ENCODE results near the gene RBM10. TPM values are rescaled to one million over a fixed set of nuclear protein-coding genes. Genes with fewer than 3 reads are reported as not detected.

Gene RBM10
- total RNA-seq, 1 experiment from 2014 or later = 56.9 TPM

DNA sequence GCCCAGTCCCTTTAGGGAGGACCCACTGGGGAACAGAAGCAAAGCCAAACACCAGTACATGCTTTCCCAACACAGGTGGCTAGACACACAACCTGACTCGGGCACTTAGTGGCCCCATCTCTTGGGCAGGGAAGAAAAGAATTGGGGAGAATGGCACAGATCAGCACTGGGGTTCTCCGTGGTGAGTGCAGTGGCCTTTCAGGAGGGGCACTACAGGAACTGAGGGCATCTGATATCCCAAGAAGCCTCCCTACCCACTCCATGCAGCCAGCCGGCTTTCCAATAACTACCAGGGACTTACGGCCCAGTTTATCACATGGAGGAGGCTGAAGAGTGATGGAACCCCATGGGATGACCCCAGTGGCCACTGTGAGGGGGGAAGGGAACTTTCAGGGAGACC, 43.8 kb upstream of the RBM10 start:
- Histone ChIP-seq H3K36me3 (ENCODE audit: control insufficient read depth in 1 of 2, insufficient read depth in 2 of 2, low read length in 2 of 2) (no peaks in the 10 kb centered on the region), H3K4me3 (replicated peaks in 1 of 2; ENCODE audit: low read depth in 1 of 2, low read length in 2 of 2) (no peak overlapping the region), H3K27me3 (ENCODE audit: insufficient read depth, low read length) (no peaks in the 10 kb centered on the region), H3K4me2 (ENCODE audit: low read length) (no peak overlapping the region), H3K9me3 (ENCODE audit: control insufficient read depth in 1 of 2, insufficient read depth in 1 of 2, low read depth in 1 of 2, low read length in 2 of 2) (no peaks in the 10 kb centered on the region), H3K27ac (ENCODE audit: low read depth, low read length) (no peak overlapping the region), H4K20me1 (ENCODE audit: insufficient read depth) (no peaks in the 10 kb centered on the region), H2AFZ (ENCODE audit: low read depth, low read length, poor library complexity, severe bottlenecking) (no peak overlapping the region), H3K79me2 (ENCODE audit: insufficient read depth, low read length) (no peaks in the 10 kb centered on the region), H3K4me1 (ENCODE audit: control insufficient read depth in 1 of 2, insufficient read depth in 2 of 2, low read length in 2 of 2) (no peaks in the 10 kb centered on the region), H3K9ac (ENCODE audit: low read length) (no peak overlapping the region), H3K9me2 (ENCODE audit: insufficient read depth) (no peaks in the 10 kb centered on the region)
- no peak for TF ChIP-seq POLR2AphosphoS5 (IDR thresholded peaks at IDR 0.05; ENCODE audit: low read depth, low read length)
- TF ChIP-seq, protein P1, sequence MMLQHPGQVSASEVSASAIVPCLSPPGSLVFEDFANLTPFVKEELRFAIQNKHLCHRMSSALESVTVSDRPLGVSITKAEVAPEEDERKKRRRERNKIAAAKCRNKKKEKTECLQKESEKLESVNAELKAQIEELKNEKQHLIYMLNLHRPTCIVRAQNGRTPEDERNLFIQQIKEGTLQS (IDR thresholded peaks at IDR 0.05) = no peak
- TF ChIP-seq CBX3 (IDR thresholded peaks at IDR 0.05; ENCODE audit: low read depth) = no peak
- no peak for TF ChIP-seq SRF (IDR thresholded peaks at IDR 0.05; ENCODE audit: low read depth)
- TF ChIP-seq EZH2 (IDR thresholded peaks at IDR 0.05) = no peak
- no peak for TF ChIP-seq ELF1 (IDR thresholded peaks at IDR 0.05; ENCODE audit: borderline replicate concordance, low read depth)
- no peak for TF ChIP-seq POLR2A (IDR thresholded peaks at IDR 0.05; ENCODE audit: borderline replicate concordance, extremely low read depth, insufficient read depth, insufficient read length)
- TF ChIP-seq EZH2phosphoT487 (IDR thresholded peaks at IDR 0.05; ENCODE audit: borderline replicate concordance) = no peak
- no peak for TF ChIP-seq ZNF274 (IDR thresholded peaks at IDR 0.05; ENCODE audit: low read depth, low read length)
- TF ChIP-seq FOSL1 (IDR thresholded peaks at IDR 0.05; ENCODE audit: low read depth) = no peak
- TF ChIP-seq, protein P2, sequence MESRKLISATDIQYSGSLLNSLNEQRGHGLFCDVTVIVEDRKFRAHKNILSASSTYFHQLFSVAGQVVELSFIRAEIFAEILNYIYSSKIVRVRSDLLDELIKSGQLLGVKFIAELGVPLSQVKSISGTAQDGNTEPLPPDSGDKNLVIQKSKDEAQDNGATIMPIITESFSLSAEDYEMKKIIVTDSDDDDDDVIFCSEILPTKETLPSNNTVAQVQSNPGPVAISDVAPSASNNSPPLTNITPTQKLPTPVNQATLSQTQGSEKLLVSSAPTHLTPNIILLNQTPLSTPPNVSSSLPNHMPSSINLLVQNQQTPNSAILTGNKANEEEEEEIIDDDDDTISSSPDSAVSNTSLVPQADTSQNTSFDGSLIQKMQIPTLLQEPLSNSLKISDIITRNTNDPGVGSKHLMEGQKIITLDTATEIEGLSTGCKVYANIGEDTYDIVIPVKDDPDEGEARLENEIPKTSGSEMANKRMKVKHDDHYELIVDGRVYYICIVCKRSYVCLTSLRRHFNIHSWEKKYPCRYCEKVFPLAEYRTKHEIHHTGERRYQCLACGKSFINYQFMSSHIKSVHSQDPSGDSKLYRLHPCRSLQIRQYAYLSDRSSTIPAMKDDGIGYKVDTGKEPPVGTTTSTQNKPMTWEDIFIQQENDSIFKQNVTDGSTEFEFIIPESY (IDR thresholded peaks at IDR 0.05; ENCODE audit: extremely low read depth, insufficient replicate concordance, low read length) = no peak
- TF ChIP-seq, protein P3, sequence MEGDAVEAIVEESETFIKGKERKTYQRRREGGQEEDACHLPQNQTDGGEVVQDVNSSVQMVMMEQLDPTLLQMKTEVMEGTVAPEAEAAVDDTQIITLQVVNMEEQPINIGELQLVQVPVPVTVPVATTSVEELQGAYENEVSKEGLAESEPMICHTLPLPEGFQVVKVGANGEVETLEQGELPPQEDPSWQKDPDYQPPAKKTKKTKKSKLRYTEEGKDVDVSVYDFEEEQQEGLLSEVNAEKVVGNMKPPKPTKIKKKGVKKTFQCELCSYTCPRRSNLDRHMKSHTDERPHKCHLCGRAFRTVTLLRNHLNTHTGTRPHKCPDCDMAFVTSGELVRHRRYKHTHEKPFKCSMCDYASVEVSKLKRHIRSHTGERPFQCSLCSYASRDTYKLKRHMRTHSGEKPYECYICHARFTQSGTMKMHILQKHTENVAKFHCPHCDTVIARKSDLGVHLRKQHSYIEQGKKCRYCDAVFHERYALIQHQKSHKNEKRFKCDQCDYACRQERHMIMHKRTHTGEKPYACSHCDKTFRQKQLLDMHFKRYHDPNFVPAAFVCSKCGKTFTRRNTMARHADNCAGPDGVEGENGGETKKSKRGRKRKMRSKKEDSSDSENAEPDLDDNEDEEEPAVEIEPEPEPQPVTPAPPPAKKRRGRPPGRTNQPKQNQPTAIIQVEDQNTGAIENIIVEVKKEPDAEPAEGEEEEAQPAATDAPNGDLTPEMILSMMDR (IDR thresholded peaks at IDR 0.05 in 2 of 3, conservative IDR thresholded peaks at IDR 0.05 in 1 of 3; ENCODE audit: borderline replicate concordance in 1 of 3, insufficient read depth in 1 of 3, low read depth in 2 of 3, low read length in 2 of 3) = no peak
- TF ChIP-seq, protein P4, sequence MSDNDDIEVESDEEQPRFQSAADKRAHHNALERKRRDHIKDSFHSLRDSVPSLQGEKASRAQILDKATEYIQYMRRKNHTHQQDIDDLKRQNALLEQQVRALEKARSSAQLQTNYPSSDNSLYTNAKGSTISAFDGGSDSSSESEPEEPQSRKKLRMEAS (IDR thresholded peaks at IDR 0.05) = no peak
- TF ChIP-seq TCF7L2 (IDR thresholded peaks at IDR 0.05; ENCODE audit: borderline replicate concordance, extremely low read depth, insufficient read depth, insufficient read length) = no peak
- TF ChIP-seq, protein P5, sequence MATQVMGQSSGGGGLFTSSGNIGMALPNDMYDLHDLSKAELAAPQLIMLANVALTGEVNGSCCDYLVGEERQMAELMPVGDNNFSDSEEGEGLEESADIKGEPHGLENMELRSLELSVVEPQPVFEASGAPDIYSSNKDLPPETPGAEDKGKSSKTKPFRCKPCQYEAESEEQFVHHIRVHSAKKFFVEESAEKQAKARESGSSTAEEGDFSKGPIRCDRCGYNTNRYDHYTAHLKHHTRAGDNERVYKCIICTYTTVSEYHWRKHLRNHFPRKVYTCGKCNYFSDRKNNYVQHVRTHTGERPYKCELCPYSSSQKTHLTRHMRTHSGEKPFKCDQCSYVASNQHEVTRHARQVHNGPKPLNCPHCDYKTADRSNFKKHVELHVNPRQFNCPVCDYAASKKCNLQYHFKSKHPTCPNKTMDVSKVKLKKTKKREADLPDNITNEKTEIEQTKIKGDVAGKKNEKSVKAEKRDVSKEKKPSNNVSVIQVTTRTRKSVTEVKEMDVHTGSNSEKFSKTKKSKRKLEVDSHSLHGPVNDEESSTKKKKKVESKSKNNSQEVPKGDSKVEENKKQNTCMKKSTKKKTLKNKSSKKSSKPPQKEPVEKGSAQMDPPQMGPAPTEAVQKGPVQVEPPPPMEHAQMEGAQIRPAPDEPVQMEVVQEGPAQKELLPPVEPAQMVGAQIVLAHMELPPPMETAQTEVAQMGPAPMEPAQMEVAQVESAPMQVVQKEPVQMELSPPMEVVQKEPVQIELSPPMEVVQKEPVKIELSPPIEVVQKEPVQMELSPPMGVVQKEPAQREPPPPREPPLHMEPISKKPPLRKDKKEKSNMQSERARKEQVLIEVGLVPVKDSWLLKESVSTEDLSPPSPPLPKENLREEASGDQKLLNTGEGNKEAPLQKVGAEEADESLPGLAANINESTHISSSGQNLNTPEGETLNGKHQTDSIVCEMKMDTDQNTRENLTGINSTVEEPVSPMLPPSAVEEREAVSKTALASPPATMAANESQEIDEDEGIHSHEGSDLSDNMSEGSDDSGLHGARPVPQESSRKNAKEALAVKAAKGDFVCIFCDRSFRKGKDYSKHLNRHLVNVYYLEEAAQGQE (IDR thresholded peaks at IDR 0.05; ENCODE audit: low read depth) = no peak
- no peak for TF ChIP-seq JUND (IDR thresholded peaks at IDR 0.05)
- no peak for TF ChIP-seq SP1 (IDR thresholded peaks at IDR 0.05; ENCODE audit: low read depth)
- CTCF ChIA-PET = no interaction called here
- DNase-seq (ENCODE audit: low read depth, low spot score) = no peak
- RAD21 ChIA-PET (ENCODE audit: low non-redundant PET in 1 of 2, low total read pairs in 2 of 2, uncharacterized antibody in 2 of 2, unreplicated experiment in 2 of 2) = no interaction called here
- no TSS peak for BruUV-seq (replicated peaks)
- ATAC-seq = no peak
- POLR2A ChIA-PET = no interaction called here
- intact Hi-C loops (cut with micrococcal nuclease) = no loop called here
